Eye (tissue), 1 donor: Measurements from ENCODE around the gene ATP2C2.

ENCODE experiments used
- DNase-seq: peaks from one replicate; pipeline ENCODE4 v3.0.0-alpha.2; 2015

ATP2C2 gene

DNA sequence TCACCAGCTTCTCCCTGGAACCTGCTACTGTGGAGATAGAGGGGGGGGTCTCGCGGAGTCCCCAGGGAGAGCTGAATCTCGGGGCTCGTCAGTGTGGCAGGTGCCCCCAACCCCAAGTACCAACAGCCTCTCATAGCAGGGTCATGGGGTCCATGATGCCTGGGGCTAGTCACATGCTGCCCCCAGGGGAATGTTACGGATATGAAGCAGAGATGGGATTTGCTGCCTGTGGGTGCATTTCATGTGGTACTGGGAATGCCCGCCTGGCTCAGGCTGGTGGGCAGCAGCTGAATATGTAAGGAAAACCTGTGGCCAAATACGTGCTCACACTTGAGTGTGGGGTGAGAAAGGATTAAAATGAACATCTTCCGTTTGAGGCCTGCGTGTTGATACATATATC, 86.7 kb downstream of the ATP2C2 start:
- no peak for DNase-seq

DNA sequence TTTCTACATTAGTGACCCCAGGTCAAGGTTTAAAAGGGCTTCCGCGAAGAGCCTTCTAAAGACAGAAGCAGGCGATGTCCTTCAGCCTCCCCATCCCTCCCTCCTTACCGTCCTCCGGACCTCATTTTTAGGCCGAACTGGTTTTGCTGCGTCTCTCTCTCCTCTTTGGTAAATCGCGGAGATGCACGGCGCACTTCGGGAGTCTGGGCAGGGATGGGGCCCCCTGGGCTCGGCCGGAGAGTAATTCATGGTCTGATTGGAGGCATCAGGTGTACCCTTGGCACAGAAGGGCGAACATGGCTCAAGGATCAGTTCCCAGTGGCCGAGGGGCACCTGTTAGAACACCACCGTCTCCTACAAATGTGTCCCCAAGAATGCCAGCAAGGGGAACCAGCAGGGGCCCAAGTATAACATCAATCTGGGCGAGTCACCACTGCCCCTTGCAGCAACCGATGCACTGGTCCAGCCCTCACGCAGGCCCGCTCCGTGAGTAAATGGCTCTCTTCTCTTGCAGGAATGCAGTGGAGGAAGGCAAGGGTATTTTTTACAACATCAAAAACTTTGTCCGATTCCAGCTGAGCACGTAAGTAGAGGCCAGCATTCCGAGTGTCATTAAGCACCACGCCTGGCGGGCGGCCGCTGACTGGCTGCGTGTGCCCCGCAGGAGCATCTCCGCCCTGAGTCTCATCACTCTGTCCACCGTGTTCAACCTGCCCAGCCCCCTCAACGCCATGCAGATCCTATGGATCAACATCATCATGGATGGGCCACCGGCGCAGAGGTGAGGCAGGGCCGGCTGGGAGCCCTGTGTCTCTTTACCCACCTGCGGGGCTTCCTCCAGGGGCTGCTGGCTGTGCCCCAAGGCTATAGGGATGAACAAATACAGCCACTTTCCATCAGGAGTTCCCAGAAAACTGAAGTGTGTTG, 90.5 kb downstream of the ATP2C2 start:
- DNase-seq = no peak

GRCh38 chr16:84459533-84459894, 91.2 kb downstream of the ATP2C2 start:
- no peak for DNase-seq

DNA sequence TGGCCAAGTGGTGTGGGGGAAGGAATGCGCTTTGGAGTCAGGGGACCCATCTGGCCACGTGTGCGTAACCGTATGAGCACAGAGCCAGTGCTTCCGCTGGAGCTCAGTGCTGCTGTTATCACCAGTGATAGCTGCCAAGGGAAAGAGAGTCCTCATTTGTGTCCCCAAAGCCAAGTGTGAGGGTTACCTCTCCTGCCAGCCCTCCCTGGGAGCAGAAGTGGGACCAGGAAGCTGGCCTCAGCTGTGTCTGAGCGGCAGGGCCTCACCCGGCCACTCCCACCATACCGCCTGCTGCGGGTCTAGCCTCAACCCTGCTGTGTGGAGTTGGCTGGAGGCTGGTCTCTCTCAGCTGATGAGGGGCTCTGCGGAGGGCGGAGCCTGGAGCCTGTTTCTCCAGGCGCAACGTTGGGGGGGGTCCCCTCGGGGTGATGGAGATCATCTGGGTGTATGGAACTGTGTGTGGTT, 91.6 kb downstream of the ATP2C2 start:
- peak; percentile 57 for DNase-seq

- no peak for DNase-seq
These were observed 92.2 kb downstream of the ATP2C2 start for GRCh38 chr16:84460406-84461028.

DNA sequence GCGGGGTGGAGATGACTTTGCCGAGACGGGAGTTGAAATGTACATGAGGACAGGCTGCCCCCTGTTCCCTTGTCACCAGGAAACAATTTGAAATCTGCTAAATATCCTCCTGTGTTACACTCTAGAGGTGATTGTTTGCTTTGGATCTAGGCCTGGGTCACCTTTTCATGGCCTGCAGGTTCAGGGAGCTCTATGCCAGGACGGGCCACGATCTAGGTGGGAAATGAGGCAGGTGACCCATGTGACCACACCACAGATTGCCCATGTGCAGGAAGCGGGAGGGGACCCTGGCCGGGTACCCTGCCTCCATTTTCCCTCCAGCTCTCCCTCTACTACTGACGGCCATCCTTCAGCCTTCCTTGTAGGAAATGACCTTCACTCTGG, 92.7 kb downstream of the ATP2C2 start:
- no peak for DNase-seq

DNA sequence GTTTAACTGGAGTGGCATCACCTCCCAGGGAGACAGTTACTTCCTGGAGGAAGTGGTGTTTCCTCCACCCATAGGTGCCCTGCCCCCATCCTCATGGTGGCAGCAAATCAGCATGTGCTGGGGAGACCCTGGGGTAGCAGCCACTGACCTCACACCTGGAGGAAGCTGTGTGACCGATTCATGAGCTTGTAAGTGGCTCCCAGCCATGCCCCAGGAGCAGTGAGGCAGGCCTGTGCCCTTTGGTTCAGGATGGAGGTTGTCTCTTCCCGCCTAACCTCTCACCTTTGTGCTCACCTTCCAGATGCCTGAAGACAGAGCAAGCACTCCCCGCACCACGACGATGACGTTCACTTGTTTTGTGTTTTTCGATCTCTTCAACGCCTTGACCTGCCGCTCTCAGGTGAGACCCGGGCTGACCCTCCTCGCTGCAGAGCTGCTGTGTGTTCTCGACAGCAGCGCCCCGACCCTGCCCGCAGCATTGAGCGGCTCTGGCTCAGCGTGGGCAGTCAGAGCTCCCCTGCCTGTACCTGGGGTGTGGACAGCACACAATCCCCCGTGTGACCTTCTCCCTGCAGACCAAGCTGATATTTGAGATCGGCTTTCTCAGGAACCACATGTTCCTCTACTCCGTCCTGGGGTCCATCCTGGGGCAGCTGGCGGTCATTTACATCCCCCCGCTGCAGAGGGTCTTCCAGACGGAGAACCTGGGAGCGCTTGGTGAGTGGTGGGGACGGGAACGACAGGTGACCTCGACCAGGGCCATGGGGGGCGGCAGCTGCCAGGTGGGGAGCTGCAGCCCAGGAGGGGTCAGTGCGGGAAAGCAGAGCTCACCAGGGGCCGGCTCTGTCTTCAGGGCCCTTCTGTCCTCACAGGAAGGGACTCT, 93.3 kb downstream of the ATP2C2 start:
- DNase-seq = no peak

- no peak for DNase-seq
These were observed 94.2 kb downstream of the ATP2C2 start for GRCh38 chr16:84462296-84463210.

DNA sequence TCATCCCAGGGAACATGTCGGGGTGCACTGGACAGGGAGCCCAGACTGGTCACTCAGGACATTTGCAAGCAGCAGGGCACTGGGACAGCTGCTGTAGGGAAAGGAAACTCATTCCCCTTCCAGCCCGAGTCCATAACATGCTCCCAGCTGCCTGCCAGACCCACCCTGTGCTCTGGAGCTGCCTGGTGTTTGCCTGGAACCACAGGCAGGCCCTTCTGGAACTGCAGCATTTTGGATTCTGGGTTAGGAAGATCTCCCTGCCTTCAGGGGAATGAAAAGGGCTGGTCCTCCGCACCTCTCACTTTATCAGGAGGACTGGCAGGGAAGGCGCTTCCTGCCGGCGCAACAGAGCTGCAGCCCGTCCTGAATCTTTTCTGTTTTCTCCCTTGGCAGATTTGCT, 94.9 kb downstream of the ATP2C2 start:
- no peak for DNase-seq

- no peak for DNase-seq
These were observed 95.8 kb downstream of the ATP2C2 start for GRCh38 chr16:84464116-84464515.

- DNase-seq = no peak
These were observed 96.8 kb downstream of the ATP2C2 start for GRCh38 chr16:84465154-84465553.

GRCh38 chr16:84466692-84467091, 98.4 kb downstream of the ATP2C2 start:
- DNase-seq = no peak

DNA sequence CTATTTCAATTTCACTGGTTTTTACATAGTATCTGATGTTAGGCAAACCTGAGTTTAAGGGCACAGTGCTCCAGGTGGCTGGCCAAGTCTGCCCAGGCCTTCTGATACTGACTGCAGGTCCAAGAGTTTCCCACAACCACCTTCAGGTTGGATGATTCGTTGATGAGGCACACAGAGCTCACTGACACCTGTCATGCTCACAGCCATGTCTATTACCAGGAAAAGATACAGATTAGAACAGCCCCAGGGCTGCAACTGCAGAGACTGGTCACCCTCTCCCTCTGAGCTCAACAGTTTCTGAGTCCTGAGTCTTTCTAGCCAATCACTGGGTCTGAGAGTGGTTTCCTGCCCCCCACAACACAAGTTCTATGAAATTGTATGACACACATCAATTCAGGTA, 98.9 kb downstream of the ATP2C2 start:
- DNase-seq = no peak

DNA sequence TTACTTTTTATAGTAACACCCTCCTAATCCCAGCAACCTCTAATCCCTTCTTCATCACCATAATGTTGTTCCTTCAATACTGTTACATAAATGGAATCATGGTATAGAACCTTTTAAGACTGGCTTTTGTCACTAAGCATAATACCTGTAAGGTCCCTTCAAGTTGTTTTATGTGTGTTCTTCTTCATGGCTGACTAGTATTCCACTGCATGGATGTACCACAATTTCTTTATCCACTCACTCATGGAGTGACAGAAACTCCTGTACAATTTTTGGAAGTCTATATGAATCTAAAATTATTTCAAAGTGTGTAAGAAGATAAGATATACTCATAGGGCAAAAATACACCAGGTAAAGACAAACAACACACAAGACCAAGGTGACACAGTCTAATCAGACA, 99.4 kb downstream of the ATP2C2 start:
- DNase-seq = no peak

DNA sequence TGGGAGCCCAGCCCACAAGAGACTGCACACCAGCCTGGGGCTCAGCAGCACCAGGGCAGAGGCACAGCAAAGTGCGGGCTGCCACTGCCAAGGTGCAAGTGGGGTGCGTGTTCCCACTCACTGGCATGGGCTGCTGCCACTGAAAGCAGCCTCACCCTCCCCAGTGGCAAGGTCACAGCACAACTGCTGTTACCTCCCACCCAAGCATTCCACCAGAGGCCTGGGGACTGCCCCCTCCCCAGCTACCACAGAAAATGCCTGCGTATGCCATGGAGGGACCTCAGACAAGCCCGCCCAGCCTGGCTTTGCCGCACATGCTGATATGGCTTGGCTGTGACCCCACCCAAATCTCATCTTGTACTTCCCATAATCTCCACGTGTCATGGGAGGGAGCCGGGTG, 103.0 kb downstream of the ATP2C2 start:
- no peak for DNase-seq

GRCh38 chr16:84471966-84472365, 103.6 kb downstream of the ATP2C2 start:
- no peak for DNase-seq

DNA sequence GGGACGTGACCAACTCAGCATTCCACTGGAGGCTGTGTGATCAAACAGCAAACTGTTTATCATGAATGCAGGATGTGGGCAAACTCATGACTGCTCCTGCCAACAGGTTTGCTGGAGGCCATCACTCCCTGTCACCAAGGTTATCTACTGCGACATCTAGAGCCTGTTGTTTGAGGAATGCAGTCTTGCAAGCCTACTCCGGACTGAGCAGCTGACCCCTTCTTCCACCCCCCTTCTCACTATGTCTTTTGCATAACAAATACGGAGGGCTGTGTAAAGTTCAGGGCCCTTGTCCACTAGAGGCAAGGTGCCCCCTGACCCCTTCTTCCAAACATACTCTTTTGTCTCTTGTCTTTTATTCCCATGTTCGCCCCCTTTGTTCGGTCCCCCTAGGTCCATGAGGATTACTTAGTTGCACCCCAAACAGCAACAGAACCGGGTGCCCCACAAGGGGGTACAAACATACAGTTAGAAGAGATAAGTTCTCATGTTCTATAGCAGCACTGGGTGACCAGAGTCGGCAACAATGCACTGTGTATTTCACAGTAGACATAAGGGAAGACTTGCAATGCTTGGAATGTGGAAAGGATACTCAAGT, 107.4 kb downstream of the ATP2C2 start:
- DNase-seq = no peak

GRCh38 chr16:84476401-84476800, 108.1 kb downstream of the ATP2C2 start:
- DNase-seq = no peak

- no peak for DNase-seq
These were observed 109.3 kb downstream of the ATP2C2 start for GRCh38 chr16:84477661-84478060.

DNA sequence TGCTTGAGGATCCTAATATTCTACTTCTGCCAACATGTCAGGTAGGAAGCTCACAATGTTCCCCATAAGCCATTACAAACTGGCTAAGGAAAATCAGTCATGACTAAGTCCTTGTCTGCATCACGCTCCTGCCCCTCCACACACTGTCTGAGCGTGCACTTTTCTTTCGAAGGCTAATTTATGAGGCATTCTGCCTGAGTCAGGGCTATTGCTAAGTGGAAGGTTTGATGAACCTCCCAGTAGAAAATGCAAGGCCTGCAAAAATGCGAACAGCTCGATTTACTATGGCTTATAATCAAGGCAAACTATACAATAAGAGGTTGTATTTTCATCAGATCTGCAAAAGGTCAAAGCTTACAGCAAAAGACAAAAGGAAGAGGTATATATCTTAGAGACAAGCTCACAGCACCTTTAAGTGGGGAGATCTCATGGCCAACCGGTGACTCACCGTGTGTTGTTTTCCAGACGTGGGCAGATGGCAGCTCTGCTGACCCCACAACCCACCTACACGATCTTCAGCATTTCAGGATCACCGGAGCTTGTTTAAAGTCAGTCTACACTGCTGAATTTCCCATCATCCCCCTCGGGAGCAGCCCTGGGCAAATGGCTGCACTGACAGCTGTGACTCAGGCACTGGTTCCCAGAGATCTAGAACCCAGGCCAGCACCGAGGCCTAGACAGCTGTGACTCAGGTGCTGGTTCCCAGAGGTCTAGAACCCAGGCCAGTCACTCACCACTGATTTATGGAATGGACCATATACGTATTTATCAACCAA, 110.0 kb downstream of the ATP2C2 start:
- DNase-seq = no peak
